Measurements from ENCODE around the gene WRAP53. TPM values are rescaled to one million over a fixed set of nuclear protein-coding genes. Genes with fewer than 3 reads are reported as not detected.
"Not testable (repeated sequence)": the region's sequence is repeated elsewhere in the genome, so short reads cannot be mapped to it uniquely, and the experiment has no call there.

Gene WRAP53
- total RNA-seq = 25.9 and 28.9 TPM in 2 replicates

DNA sequence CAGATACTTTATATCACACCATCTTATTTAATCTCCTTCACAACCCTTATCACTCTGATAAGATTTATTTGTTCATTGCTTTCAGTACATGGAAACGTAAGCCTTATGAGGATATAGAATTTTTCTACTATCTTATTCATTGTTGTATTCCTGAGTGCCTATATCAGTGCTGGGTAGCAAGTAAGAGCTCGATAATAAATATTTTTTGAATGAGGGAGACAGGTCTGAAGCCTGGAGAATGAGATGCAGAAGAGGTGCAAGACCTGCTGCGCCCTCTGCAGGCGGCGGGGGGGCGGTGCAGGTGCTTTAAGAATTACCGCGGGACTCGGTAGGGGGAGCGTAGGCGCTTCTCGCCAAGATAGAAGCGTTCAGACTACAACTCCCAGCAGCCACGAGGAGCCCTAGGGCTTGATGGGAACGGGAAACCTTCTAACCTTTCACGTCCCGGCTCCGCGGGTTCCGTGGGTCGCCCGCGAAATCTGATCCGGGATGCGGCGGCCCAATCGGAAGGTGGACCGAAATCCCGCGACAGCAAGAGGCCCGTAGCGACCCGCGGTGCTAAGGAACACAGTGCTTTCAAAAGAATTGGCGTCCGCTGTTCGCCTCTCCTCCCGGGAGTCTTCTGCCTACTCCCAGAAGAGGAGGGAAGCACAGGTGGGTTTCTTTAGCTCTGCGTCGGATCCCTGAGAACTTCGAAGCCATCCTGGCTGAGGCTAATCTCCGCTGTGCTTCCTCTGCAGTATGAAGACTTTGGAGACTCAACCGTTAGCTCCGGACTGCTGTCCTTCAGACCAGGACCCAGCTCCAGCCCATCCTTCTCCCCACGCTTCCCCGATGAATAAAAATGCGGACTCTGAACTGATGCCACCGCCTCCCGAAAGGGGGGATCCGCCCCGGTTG lies at the start of gene WRAP53:
Gene WRAP53 (plus strand): TSS at position 570 of the 900 bp plus-strand sequence. CDS start 172 bp downstream, at position 742.
- intact Hi-C loops (cut with micrococcal nuclease) = loop anchor here (1.0 to 10.0 kb wide), 18 partner anchors 38 to 535 kb away; partner anchors contain the start of genes ACAP1, ATP1B2, CTDNEP1 and EIF5A

DNA sequence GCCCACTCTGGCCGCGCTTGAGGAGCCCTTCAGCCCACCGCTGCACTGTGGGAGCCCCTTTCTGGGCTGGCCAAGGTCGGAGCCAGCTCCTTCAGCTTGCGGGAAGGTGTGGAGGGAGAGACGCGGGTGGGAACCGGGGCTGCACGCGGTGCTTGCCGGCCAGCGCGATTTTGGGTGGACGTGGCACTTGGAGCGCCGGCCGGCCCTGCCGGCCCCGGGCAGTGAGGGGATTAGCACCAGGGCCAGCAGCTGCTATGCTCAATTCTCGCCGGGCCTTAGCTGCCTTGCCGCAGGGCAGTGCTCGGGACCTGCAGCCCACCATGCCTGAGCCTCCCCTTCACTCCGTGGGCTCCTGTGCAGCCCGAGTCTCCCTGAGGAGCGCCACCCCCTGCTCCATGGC lies 47.5 kb upstream of the WRAP53 start:
- intact Hi-C loops (cut with micrococcal nuclease) = no loop called here

DNA sequence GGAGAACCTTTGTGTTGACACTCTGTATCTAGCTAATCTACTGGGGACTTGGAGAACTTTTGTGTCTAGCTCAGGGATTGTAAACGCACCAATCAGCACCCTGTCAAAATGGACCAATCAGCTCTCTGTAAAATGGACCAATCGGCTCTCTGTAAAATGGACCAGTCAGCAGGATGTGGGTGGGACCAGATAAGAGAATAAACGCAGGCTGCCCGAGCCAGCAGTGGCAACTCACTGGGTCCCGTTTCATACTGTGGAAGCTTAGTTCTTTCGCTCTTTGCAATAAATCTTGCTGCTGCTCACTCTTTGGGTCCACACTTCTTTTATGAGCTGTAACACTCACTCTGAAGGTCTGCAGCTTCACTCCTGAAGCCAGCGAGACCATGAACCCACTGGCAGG lies 46.6 kb upstream of the WRAP53 start:
- intact Hi-C loops (cut with micrococcal nuclease) = not testable (repeated sequence)

DNA sequence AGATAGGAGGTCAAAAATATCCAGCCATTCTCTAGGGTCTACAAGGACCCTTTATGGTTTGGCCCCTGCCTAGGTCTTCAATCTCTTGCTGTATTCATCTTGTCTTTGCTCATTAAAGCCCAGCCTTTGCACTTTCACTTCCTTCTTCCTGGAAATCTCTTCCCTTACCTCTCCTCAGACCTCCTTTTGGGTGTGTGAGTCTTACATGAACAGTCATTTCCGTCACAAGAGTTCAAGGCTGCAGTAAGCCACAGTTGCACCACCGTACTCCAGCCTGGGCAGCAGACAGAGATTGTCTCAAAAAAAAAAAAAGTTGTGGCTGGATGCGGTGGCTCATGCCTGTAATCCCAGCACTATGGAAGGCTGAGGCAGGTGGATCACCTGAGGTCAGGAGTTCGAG lies 43.5 kb upstream of the WRAP53 start:
- intact Hi-C loops (cut with micrococcal nuclease) = no loop called here

DNA sequence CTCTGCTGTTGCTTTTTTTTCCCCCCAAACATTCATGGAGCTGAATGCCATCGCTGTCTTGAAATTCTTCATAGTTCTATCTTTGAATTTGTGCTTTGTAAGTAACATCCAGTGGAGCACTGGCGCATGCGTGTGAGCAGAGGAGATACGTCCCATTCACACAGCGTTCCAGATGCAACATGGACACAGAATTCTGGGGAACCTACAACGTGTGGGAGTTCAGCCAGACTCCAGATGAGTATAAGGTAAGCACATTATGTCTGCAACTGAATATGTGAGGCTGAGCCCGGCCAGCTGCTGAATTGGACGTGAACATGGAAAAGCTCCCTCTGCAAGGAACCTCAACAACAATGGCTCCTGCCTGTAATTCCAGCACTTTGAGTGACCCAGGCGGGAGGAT lies 41.8 kb upstream of the WRAP53 start:
- intact Hi-C loops (cut with micrococcal nuclease) = no loop called here

DNA sequence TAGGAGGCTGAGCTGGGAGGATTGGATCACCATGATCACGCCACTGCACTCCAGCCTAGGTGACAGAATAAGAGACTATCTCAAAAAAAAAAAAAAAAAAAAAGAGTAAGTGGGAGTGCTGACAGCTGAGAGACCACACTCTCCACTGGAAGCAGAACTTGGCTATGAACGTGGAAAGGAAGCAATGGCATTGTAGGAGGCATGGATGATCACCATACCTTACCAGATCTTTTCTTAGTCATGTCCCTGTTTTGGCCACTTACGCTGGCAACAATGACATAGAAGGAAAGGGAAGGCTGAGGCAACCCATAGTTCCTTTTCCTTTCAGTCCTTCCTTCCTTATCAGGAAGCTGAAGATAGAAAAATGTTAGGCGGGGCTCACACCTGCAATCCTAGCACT lies 41.3 kb upstream of the WRAP53 start:
- intact Hi-C loops (cut with micrococcal nuclease) = no loop called here

DNA sequence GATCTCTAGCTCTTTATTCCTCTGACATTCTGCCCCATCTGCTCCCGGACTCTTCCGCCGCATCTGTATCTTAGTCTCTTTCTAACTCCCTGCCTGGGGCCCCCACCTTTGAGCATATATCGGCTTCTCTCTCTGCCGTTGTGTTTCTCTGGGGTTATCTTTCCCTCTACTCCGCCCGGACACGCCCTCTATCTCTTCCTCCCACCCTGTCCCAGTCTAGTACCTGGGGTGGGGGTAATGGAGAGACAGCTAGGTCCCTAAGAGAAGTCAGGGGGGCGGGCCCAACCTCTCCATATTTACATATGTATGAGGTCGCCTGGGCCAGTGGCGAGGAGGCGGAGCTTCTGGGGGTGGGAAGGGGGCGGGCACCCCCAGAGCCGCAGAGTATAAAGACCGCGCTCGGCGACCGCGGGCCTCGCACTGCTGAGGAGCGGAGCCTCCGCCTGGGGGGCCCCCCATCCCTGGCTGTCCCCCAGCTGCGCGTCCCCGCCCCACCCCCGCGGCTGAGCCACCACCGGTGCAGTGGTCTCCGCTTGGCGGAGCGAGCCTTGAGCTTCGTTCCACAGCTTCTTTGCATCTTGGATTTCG lies 37.7 kb upstream of the WRAP53 start, which contains the start of gene ATP1B2:
Gene ATP1B2 (plus strand): TSS at position 418 of the 588 bp plus-strand sequence. CDS start 593 bp downstream, outside the sequence.
- intact Hi-C loops (cut with micrococcal nuclease) = loop anchor here (1.0 kb wide), 1 partner anchor 37 kb away; the partner anchor contains the start of gene TP53

DNA sequence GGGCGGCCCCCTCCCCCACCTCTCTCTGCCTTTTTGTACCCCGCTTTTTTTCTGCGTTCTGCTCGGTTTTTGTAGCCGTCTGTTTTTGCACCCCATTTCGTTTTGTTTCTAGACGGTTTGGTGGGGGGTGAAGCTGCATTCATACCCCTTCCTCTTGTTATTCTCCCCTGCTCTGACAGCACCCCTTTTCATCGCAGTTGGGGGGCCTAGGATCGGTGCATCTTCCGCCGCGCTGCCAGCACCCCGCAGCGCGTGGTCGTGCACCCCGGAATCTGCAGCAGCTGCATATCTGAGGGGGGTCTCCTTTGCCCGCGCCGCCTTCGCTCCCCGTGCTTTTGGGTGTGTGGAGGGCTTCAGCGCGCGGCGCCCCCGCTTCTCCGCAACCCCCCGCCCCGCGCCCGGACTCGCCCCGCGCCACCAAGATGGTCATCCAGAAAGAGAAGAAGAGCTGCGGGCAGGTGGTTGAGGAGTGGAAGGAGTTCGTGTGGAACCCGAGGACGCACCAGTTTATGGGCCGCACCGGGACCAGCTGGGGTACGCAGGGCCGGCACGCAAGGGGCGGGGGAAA lies 37.1 kb upstream of the WRAP53 start:
- intact Hi-C loops (cut with micrococcal nuclease) = no loop called here

DNA sequence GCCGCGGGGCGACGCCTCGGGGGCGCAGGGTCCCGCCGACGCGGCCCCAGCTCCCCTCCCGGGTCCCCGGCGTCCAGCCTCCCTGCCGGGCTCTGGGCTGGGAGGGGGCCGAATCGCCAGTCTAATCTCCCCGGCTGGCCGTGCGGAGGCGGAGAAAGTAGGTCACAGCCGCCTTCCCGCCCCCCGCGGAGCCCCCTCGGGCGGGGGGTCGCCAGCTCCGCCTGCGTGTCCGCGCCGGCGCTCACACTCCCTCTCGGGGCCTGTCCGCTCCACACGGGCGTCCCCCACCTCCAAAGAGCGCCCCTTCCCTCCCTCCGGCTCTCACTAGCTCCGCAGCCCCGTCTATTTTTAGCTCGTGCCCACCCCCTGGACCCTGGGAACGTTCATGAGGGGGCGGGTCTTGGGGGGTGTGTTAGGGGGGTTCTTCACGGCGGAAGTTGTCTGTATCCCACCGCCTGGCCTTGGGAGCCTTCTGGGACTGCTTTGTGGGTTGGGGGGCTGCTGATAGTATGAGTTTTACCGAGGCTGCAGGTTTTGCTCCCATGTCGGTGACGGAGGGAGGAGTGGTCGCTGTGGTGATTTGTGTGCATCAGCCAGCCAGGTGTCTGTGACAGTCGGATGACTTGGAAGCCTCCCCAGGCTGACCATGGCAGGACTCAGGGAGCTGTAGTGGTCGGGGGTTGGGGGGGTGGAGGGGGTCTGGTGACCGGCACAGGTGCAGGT lies 36.5 kb upstream of the WRAP53 start:
- intact Hi-C loops (cut with micrococcal nuclease) = no loop called here

DNA sequence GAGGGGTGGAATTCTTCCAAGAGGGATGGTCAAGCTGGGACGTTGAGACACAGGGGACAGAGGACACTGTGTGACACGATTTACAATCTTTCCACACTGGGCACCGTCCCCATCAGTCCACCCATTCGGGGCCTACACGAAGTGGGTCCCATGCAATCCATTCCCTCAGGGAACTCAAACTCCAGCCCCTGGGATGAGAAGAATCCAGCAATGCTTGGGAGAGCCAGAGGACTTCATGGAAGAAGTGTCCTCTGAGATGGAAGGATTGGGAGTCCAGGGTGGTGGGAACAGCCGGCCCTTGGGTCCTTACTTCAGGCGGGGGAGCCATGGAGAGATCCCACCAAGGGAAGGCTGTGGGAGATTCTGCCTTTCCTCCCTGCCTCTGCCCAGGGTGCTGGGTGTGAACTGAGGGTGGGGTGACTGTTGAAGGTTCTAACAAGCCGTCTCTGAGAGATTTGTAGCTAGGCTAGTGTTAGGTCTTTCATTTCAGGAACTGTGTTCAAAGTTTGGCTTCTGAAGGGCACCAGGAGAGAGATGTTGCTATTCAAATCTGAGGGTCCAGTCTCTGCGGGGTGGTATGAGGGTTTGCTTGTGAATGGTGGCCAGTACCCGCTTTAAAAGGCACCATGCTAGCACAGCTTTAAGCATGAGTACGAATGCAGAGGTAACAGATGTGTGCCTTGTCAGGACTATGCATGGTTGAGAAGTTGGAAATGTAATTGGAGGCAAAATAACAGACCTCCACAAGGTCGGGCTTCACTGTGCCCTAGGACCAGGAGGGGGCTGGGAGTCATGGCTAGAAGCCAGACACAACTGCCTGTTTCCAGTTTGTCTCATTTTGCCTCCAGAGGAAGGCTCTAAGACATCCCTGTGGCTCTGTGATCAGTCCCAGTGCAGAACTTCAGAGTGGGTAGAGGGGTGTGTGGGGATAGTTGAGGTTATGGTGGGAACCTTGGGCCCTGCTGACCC lies 35.6 kb upstream of the WRAP53 start:
- intact Hi-C loops (cut with micrococcal nuclease) = no loop called here

DNA sequence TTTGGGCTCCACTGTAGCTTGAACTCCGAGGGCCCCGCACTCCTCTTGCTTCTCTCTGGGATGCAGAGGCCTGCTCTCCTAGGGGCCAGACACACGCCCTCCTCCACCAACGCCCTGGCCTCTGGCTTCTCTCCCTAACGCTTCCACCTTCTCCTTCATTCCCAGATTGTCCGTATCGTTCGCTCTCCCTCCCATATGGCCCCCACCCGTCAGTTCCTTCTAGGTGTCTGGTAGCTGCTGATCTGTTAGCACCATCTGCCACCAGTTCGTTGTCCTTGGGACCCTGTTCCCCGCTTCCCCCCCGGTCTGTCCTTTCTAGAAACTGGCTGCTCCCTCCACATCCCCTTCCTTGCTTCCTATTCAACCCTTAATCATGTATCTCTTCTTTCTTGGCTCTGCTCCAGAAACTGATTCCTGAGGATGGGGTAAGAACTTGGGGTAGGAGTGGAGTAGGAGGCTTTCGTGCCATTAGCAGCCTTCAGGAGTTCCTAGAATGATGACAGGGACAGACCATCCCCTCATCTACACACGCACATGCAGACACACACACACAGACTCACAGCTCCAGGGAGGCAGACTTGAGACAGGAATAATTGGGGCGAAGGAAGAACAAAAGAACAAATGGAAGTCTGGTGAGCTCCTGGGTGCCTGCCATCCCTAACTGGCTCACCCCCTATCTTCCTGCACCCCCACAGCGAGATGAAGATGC lies 33.3 kb upstream of the WRAP53 start:
- intact Hi-C loops (cut with micrococcal nuclease) = no loop called here

DNA sequence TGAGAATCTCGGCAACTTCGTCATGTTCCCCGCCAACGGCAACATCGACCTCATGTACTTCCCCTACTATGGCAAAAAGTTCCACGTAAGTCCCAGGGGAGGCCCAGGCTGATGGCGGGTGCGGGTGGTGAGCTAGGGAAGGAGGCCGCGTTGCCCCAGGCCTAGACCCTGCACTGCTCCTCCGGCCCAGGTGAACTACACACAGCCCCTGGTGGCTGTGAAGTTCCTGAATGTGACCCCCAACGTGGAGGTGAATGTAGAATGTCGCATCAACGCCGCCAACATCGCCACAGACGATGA lies 32.8 kb upstream of the WRAP53 start:
- intact Hi-C loops (cut with micrococcal nuclease) = no loop called here

DNA sequence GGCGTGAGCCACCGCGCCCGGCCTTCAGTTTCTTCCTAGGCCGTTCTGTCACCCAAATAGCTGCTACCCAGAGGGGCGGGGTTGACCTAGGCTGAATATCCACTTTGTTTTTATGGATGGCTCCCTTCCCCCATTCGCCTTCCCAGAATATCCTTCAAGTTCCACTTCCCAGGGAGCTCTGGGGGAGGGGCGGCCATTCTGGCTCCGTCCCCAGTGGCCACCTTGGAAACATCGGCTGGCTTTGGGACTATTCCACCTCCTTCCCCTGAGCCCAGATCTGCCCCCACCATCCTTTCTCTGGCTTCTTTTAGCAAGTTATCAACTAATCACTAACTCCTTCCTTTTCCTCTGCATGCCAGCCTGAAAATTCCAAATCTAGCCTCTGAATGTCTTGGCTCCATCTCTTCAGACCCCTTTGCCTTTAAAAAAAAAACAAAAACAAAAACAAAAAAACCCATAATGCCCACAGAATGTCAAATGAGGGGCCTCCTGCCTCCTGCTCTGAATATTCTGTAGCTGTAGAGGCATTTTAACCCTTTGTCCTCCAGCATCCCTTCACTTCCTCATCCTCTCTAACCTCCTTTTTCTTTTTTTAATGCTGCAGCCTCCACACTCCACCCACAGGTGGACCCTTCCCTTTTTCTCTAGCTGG lies 31.2 kb upstream of the WRAP53 start:
- intact Hi-C loops (cut with micrococcal nuclease) = no loop called here

DNA sequence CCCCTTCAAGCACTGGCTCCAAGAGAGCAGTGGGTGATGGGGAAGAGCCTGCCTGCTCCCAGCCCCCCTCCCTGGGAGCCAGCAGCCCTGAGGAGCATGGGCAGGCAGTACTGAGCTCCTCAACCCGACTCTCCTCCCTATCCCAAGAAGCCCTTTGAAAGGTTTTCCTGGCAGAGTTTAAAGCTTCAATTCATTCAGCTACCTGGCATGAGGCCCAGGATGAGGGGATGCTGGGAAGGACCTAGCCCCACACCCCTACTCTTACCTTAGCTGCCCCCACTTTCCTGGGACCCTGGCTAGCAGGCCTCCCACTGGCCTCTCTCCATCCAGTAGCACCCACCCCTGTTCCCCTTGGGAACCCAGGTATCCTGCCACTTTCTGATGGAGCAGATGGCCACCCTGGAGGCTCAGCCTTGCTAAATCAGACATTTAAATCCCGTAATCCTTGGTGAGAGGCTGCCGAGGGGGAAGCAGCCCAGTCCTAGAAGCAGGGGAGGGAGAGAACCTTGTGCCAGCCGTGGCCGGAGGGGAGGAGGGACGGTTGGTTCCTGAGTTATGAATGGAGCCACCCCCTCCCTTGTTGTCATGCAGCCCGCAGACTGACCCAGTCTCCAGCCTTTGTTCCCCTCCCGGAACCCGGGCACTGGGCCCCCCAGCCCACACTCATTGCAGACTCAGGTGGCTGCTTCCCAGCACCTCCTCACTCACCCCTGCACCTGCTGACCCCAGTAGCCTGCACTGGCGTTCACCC lies 20.4 kb upstream of the WRAP53 start:
- intact Hi-C loops (cut with micrococcal nuclease) = no loop called here

DNA sequence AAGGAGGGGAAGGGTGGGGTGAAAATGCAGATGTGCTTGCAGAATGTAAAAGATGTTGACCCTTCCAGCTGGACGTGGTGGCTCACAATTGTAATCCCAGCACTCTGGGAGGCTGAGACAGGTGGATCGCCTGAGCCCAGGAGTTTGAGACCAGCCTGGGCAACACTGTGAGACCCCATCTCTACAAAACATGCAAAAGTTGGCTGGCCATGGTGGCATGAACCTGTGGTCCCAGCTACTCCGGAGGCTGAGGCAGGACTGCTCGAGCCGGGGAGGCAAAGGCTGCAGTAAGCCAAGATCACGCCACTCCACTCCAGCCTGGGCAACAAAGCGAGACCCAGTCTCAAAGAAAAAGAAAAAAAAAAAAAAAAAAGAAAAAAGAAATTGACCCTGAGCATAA lies 19.8 kb upstream of the WRAP53 start:
- intact Hi-C loops (cut with micrococcal nuclease) = no loop called here

DNA sequence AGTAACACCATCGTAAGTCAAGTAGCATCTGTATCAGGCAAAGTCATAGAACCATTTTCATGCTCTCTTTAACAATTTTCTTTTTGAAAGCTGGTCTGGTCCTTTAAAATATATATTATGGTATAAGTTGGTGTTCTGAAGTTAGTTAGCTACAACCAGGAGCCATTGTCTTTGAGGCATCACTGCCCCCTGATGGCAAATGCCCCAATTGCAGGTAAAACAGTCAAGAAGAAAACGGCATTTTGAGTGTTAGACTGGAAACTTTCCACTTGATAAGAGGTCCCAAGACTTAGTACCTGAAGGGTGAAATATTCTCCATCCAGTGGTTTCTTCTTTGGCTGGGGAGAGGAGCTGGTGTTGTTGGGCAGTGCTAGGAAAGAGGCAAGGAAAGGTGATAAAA lies 15.0 kb upstream of the WRAP53 start:
- intact Hi-C loops (cut with micrococcal nuclease) = no loop called here

DNA sequence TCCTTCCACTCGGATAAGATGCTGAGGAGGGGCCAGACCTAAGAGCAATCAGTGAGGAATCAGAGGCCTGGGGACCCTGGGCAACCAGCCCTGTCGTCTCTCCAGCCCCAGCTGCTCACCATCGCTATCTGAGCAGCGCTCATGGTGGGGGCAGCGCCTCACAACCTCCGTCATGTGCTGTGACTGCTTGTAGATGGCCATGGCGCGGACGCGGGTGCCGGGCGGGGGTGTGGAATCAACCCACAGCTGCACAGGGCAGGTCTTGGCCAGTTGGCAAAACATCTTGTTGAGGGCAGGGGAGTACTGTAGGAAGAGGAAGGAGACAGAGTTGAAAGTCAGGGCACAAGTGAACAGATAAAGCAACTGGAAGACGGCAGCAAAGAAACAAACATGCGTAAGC lies 13.3 kb upstream of the WRAP53 start:
- intact Hi-C loops (cut with micrococcal nuclease) = no loop called here

DNA sequence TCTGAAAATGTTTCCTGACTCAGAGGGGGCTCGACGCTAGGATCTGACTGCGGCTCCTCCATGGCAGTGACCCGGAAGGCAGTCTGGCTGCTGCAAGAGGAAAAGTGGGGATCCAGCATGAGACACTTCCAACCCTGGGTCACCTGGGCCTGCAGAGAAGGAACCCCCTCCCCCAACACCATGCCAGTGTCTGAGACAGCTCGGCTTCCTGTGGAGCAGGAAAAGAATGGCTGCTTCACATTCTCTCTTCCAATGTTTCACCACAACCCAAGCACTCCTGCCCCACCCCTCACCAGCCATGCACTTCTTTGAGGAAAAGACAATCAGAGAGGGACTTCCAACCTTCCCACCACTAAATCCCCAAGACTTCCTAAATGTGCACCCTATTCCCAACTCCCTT lies 11.7 kb upstream of the WRAP53 start:
- intact Hi-C loops (cut with micrococcal nuclease) = no loop called here

Data from T-helper 2 cell treated with Interferon-gamma antibody and Interleukin-4, amounts not matched to agents 100 ng/mL and 5 ng/mL, for 36 hours (primary cell).